Measurements from ENCODE around the gene FAM78B.

FAM78B gene

GRCh38 chr1:166066107-166066506 is 100.7 kb downstream of the FAM78B start:
- DNase-seq (ENCODE audit: low read depth), result no peak

- DNase-seq (ENCODE audit: low read depth), result no peak
Observed at GRCh38 chr1:166064951-166065350, 101.8 kb downstream of the FAM78B start.

DNA sequence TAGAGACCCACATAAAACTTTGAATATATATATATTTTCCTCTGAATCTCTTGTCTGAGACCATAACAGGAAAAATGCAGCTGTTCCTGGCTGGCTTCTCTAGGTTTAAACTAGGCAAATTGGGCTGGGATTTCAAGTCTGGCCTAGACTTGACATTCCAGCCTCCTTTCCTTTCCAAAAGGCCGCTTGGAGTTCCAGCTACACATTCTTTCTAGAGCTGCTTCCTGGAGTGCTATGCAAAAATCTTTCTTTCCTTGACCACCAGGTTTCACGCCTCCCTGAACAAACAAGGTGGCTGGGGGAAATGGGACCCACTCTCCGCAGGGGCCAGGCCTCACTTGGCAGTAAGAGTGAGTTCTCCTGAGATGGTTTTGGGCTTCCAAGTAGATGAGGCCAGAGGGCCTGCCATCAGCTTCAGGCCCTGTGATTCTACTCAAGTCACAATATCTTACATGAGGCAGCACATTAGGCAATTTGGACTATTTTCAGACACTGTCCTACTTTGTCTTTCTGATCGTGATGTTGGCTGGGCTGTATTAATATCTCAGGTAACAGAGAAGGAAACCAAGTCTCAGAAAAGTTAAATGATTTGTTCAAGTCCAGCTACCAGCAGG is 102.4 kb downstream of the FAM78B start:
- no peak for DNase-seq (ENCODE audit: low read depth)

DNA sequence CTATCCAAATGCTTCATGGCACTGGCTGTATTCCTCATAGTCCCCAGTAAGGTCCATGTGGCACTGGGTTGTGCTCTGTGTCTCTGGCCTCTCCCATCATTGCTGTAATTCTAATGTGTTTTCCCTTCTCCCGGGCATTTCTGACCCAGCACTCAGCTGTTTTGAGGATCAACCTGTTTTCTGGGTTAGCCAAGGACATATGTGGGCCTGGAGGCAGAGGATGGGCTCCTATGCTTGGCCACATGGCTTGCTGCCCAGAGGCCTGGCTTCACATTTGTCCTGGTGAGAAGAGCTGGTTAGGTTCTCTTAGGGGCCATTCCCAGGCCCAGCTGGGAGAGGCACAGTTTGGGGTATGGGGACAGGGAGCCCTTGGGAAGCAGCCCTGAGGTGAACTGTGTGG is 103.1 kb downstream of the FAM78B start:
- DNase-seq (ENCODE audit: low read depth), result no peak

DNA sequence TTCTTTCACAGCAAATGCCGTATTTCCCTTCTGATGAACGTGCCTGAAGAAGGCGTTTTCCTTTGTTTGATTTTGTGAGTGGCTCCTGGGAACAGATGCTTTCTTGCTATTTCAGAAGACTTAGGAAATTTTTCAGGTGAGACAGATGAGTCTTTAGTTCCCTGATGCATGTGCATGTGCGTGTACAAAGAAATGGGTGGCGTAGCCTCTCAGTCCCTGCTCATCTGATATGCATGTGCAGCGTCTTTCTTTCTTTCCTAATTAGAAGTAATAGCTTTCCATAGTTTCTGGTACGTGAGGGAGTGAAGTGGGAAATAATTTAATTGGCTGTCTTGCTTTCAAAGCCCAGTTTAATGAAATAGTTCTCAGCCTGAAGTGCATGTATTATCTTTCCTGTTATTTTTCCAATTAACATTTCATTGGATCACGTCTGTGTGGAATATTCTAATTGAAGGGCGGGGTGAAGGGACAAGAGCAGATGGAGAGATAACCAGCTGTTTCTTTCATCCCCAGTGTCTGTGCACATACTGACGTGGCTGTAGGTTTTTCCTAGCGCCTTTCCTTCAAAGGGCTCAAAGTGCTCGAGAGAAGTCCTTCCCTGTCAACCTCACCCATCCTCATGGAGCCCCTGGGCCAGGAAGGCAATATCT is 104.3 kb downstream of the FAM78B start:
- DNase-seq (ENCODE audit: low read depth), result no peak

GRCh38 chr1:166057650-166058049 is 109.2 kb downstream of the FAM78B start:
- DNase-seq (ENCODE audit: low read depth), result no peak

- DNase-seq (ENCODE audit: low read depth), result no peak
Observed at GRCh38 chr1:166053395-166053794, 113.4 kb downstream of the FAM78B start.

DNA sequence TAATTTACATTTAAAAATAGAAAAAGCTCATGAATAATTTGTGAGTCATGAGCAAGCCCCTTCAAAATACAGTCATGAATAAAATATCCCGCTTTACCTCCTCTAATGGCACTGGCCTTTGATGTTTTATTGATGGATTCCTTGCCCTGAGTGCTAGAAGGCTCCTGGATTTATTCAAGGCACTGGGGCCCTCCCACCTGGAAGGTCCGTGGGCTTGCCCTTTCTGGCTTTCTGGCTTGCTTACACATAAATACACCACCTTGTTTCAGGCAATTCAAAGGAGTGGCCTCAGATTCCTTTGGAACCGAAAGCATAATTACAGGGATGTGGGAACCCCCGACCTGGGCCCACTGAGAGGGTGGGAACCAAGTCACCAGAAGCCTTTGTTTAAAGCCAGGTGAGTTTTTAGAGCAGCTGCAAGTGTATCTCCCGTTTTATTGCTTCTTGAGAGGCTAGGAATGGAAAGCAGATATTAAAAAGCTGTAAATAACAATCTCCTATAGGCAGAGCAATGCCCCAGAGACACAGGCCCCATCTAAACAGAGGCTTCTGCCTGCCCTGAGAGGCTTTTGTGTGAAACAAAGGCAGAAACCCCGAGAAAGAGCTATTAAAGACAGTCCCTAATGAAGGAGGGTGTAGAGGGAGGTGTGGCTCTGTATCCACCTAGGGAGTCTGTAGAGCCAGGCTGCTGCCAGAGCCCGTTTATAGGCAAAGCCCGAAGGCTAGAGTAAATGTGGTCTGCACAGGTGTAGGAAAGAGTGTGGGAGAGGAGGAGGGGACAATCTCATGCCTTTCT is 126.4 kb downstream of the FAM78B start:
- no peak for DNase-seq (ENCODE audit: low read depth)

GRCh38 chr1:166039436-166040201 is 127.2 kb downstream of the FAM78B start:
- DNase-seq (ENCODE audit: low read depth), result no peak

DNA sequence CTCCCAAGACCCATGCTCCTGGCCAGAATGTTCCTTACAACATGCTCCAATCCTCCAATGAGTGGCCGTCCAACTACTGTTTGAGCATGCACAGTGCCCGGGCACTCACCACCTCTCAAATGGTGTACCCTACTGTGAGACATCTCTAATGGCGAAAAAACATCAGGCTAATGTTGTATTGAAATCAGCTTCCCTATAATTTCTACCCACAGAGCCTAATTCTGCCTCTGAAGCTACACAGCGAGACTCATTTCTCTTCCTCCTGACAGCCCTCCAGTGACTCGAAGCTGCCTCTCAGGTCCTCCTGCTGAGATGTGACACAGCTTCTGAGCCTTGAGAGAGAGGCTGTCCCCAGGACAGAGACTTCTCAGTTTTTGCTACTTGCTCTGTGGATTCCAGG is 130.7 kb downstream of the FAM78B start:
- DNase-seq (ENCODE audit: low read depth), result no peak

- no peak for DNase-seq (ENCODE audit: low read depth)
Observed at GRCh38 chr1:166032572-166033371, 134.0 kb downstream of the FAM78B start.

DNA sequence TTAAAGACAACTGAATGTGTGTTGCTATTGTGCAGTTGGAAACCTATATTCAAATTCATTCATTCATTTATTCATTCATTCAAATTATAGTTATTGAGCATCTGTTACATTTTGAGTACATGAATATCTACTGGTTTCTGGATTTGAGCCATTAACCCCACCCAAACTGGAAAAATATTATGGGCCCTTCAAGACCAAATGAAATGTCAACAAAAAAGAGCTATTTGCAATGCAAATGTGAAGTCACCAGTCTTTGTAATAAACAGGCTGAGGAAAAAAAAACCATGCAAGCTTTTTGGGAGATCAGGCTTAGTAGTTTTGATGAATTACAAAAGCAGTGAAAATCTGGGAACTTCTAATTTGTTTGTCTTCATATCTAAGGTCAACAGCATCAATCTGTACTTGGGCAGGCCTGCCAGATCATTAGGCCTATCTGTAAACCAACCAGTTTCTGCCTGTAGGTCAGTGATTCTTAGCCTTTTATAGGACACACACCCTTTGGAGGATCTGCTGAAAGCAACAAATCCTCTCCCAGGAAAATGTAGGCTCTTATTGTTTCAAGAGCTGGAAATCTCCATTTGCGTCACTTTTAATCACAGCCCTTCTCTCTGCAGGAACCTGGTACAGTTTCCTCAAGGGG is 134.7 kb downstream of the FAM78B start:
- DNase-seq (ENCODE audit: low read depth), result no peak

- no peak for DNase-seq (ENCODE audit: low read depth)
Observed at GRCh38 chr1:166029196-166029945, 137.4 kb downstream of the FAM78B start.

DNA sequence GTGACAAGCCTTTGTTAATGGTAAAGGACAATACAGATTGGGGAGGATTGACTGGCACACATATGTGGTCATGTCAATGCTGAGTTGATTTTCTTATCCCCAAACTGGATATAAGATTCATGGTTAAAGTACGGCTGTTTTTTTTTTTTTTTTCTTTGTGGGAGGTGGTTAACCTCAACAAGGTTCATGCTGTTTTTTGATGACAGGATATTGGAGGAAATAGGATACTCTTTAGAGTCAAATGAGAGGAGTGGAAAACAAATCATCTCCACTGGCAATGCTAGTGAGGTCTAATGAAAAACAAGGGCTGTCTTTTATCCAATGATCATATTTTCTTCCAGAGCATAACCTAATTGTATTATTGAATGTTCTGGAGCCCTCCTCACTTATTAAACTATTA is 140.2 kb downstream of the FAM78B start:
- DNase-seq (ENCODE audit: low read depth), result no peak

- no peak for DNase-seq (ENCODE audit: low read depth)
Observed at GRCh38 chr1:166026143-166026542, 140.7 kb downstream of the FAM78B start.

DNA sequence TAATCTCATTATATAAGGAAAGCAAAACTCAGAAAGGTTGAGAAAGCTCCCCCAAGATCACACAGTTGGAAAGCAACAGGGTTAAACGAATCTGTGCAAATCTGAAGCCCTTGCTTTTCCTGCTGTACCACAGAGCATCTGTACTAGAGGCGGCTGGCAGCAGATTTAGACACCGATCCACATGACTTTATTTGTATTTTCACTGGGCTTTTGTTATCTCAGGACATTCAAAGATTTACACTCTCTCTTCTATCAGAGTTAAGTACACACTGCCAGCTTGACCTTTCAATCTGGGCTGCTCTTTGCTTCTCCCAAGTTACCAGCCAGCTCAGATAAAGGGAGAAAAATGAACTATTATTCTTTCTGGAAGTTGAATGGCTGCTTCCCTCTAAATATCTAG is 146.6 kb downstream of the FAM78B start:
- DNase-seq (ENCODE audit: low read depth), result no peak

Measured in HS-27A (cell line).